Ishikawa (cell line): ENCODE results near the gene GPR12.

ENCODE experiments used
- CEBPB ChIP-seq: IDR thresholded peaks from 2 replicates; pipeline ENCODE4 v1.6.1; 2012
- CREB1 ChIP-seq: IDR thresholded peaks from 2 replicates; pipeline ENCODE4 v1.6.1; 2012; ENCODE audit warnings: low read depth
- EGR1 ChIP-seq: IDR thresholded peaks from 2 replicates; pipeline ENCODE4 v1.6.1; 2012
- EP300 ChIP-seq: IDR thresholded peaks from 2 replicates; pipeline ENCODE4 v1.6.1; 2012; ENCODE audit warnings: borderline replicate concordance
- FOXM1 ChIP-seq: IDR thresholded peaks from 2 replicates; pipeline ENCODE4 v1.6.1; 2012; ENCODE audit warnings: low read depth, borderline replicate concordance
- MAX ChIP-seq: IDR thresholded peaks from 2 replicates; pipeline ENCODE4 v1.6.1; 2012
- NFIC ChIP-seq: IDR thresholded peaks from 2 replicates; pipeline ENCODE4 v1.6.1; 2012
- RAD21 ChIP-seq: IDR thresholded peaks from 2 replicates; pipeline ENCODE4 v1.6.1; 2012; ENCODE audit warnings: low read depth
- REST ChIP-seq: IDR thresholded peaks from 2 replicates; pipeline ENCODE4 v1.6.1; 2012; ENCODE audit warnings: low read depth, mild to moderate bottlenecking
- TAF1 ChIP-seq: IDR thresholded peaks from 2 replicates; pipeline ENCODE4 v1.6.1; 2012; ENCODE audit warnings: low read depth, mild to moderate bottlenecking
- TCF12 ChIP-seq: IDR thresholded peaks from 2 replicates; pipeline ENCODE4 v1.6.1; 2012; ENCODE audit warnings: low read depth
- TEAD4 ChIP-seq: IDR thresholded peaks from 2 replicates; pipeline ENCODE4 v1.6.1; 2012
- USF1 ChIP-seq: IDR thresholded peaks from 2 replicates; pipeline ENCODE4 v1.6.1; 2012
- YY1 ChIP-seq: IDR thresholded peaks from 2 replicates; pipeline ENCODE4 v1.6.1; 2012; ENCODE audit warnings: low read depth
- ZBTB7A ChIP-seq: IDR thresholded peaks from 2 replicates; pipeline ENCODE4 v1.6.1; 2012; ENCODE audit warnings: low read depth

GPR12 gene

GRCh38 chr13:26716984-26717383, 43.6 kb downstream of the GPR12 start:
- no peak for TF ChIP-seq RAD21
- TF ChIP-seq YY1: no peak
- TF ChIP-seq TEAD4: no peak
- TF ChIP-seq NFIC: no peak
- no peak for TF ChIP-seq TCF12
- TF ChIP-seq USF1: no peak
- no peak for TF ChIP-seq TAF1
- TF ChIP-seq EP300: no peak
- no peak for TF ChIP-seq FOXM1
- TF ChIP-seq REST: no peak
- TF ChIP-seq EGR1: no peak
- no peak for TF ChIP-seq CREB1
- TF ChIP-seq MAX: no peak
- no peak for TF ChIP-seq ZBTB7A
- TF ChIP-seq CEBPB: no peak

GRCh38 chr13:26713341-26713740, 47.2 kb downstream of the GPR12 start:
- TF ChIP-seq EP300: no peak
- no peak for TF ChIP-seq CREB1
- no peak for TF ChIP-seq FOXM1
- no peak for TF ChIP-seq ZBTB7A
- TF ChIP-seq MAX: no peak
- TF ChIP-seq CEBPB: no peak
- no peak for TF ChIP-seq TAF1
- no peak for TF ChIP-seq USF1
- no peak for TF ChIP-seq TCF12
- no peak for TF ChIP-seq EGR1

- TF ChIP-seq MAX (no peak), EGR1 (no peak), NFIC (no peak), USF1 (no peak), ZBTB7A (no peak)
Measured at GRCh38 chr13:26711211-26711610, 49.4 kb downstream of the GPR12 start.

GRCh38 chr13:26710166-26710565, 50.4 kb downstream of the GPR12 start:
- TF ChIP-seq MAX (no peak), EGR1 (no peak), CEBPB (no peak), ZBTB7A (no peak), CREB1 (no peak), TEAD4 (no peak), TAF1 (no peak), FOXM1 (no peak), NFIC (no peak), EP300 (no peak), YY1 (no peak), RAD21 (no peak), USF1 (no peak), REST (no peak), TCF12 (no peak)

- no peak for TF ChIP-seq FOXM1
Measured at GRCh38 chr13:26709461-26709860, 51.1 kb downstream of the GPR12 start.

GRCh38 chr13:26708007-26708297, 52.6 kb downstream of the GPR12 start:
- TF ChIP-seq RAD21 (no peak), TAF1 (no peak), EP300 (no peak), USF1 (no peak), EGR1 (no peak), TEAD4 (no peak), TCF12 (no peak), NFIC (no peak), ZBTB7A (no peak), CEBPB (no peak), MAX (no peak)
